Measurements from ENCODE around the gene DNAI1. TPM values are rescaled to one million over a fixed set of nuclear protein-coding genes. Genes with fewer than 3 reads are reported as not detected.
"Not testable (repeated sequence)": the region's sequence is repeated elsewhere in the genome, so short reads cannot be mapped to it uniquely, and the experiment has no call there.

Gene DNAI1
- total RNA-seq, 1 donor from 2014 or later: not detected

GRCh38 chr9:34524349-34524748 lies 65.7 kb downstream of the DNAI1 start:
- DNase-seq (no peak), ATAC-seq (ENCODE audit: low read depth) (no peak)
- no peaks in the 10 kb centered on the region for H3K36me3 Mint-ChIP-seq (ENCODE audit: low read depth)
- H3K27ac Mint-ChIP-seq: no peak overlapping the region
- H3K9me3 Mint-ChIP-seq: no peaks in the 10 kb centered on the region
- no peak overlapping the region for H3K4me3 Mint-ChIP-seq
- H3K27me3 Mint-ChIP-seq: peaks cover 22% of the 10 kb centered on the region
- ChIA-PET CTCF (no interaction called here), POLR2A (interaction anchor here (2.3 kb wide), 1 partner anchor 65 kb away, joined by 7 read pairs; the partner anchor contains the start of genes DNAI1 and FAM219A)
- intact Hi-C loops (cut with micrococcal nuclease): loop anchor here (5.0 kb wide), 1 partner anchor 192 kb away; no protein-coding TSS in a partner anchor
- no peak for TF ChIP-seq CTCF (IDR thresholded peaks at IDR 0.05)
- H3K4me1 Mint-ChIP-seq: peaks cover 9% of the 10 kb centered on the region

GRCh38 chr9:34526026-34526425 lies 67.4 kb downstream of the DNAI1 start:
- no peaks in the 10 kb centered on the region for H3K36me3 Mint-ChIP-seq (ENCODE audit: low read depth)
- H3K4me3 Mint-ChIP-seq: no peak overlapping the region
- intact Hi-C loops (cut with micrococcal nuclease): no loop called here
- peaks cover 9% of the 10 kb centered on the region for H3K4me1 Mint-ChIP-seq
- ATAC-seq (ENCODE audit: low read depth): no peak
- no peak overlapping the region for H3K27ac Mint-ChIP-seq
- ChIA-PET CTCF (no interaction called here), POLR2A (no interaction called here)
- H3K9me3 Mint-ChIP-seq: no peaks in the 10 kb centered on the region
- peaks cover 33% of the 10 kb centered on the region for H3K27me3 Mint-ChIP-seq
- no peak for DNase-seq
- TF ChIP-seq CTCF (IDR thresholded peaks at IDR 0.05): no peak

GRCh38 chr9:34532041-34532440 lies 73.4 kb downstream of the DNAI1 start:
- intact Hi-C loops (cut with micrococcal nuclease); H3K4me1 Mint-ChIP-seq; H3K9me3 Mint-ChIP-seq; CTCF ChIA-PET; ATAC-seq (ENCODE audit: low read depth); H3K4me3 Mint-ChIP-seq; H3K36me3 Mint-ChIP-seq (ENCODE audit: low read depth); H3K27ac Mint-ChIP-seq; DNase-seq; POLR2A ChIA-PET: not testable (repeated sequence)
- peaks cover 54% of the 10 kb centered on the region for H3K27me3 Mint-ChIP-seq

GRCh38 chr9:34536685-34537084 lies 78.1 kb downstream of the DNAI1 start:
- no peak for TF ChIP-seq CTCF (IDR thresholded peaks at IDR 0.05)
- ChIA-PET POLR2A (no interaction called here), CTCF (no interaction called here)
- ATAC-seq (ENCODE audit: low read depth) (no peak), DNase-seq (no peak)
- Mint-ChIP-seq H3K9me3 (no peaks in the 10 kb centered on the region), H3K4me1 (no peaks in the 10 kb centered on the region), H3K27ac (no peak overlapping the region), H3K4me3 (no peak overlapping the region), H3K36me3 (ENCODE audit: low read depth) (no peaks in the 10 kb centered on the region), H3K27me3 (peaks cover 33% of the 10 kb centered on the region)
- intact Hi-C loops (cut with micrococcal nuclease): no loop called here

GRCh38 chr9:34540827-34541226 lies 82.2 kb downstream of the DNAI1 start:
- no peak for ATAC-seq (ENCODE audit: low read depth)
- ChIA-PET CTCF (no interaction called here), POLR2A (no interaction called here)
- DNase-seq: no peak
- no peak for TF ChIP-seq CTCF (IDR thresholded peaks at IDR 0.05)
- intact Hi-C loops (cut with micrococcal nuclease): no loop called here
- H3K4me3 Mint-ChIP-seq: no peak overlapping the region
- no peaks in the 10 kb centered on the region for H3K9me3 Mint-ChIP-seq
- H3K27ac Mint-ChIP-seq: no peak overlapping the region
- H3K4me1 Mint-ChIP-seq: no peaks in the 10 kb centered on the region
- H3K36me3 Mint-ChIP-seq (ENCODE audit: low read depth): no peaks in the 10 kb centered on the region
- H3K27me3 Mint-ChIP-seq: peaks cover 10% of the 10 kb centered on the region

GRCh38 chr9:34541540-34541939 lies 82.9 kb downstream of the DNAI1 start:
- intact Hi-C loops (cut with micrococcal nuclease): no loop called here
- CTCF ChIA-PET: no interaction called here
- DNase-seq: no peak
- no peaks in the 10 kb centered on the region for H3K4me1 Mint-ChIP-seq
- H3K27ac Mint-ChIP-seq: no peak overlapping the region
- no peaks in the 10 kb centered on the region for H3K36me3 Mint-ChIP-seq (ENCODE audit: low read depth)
- H3K9me3 Mint-ChIP-seq: no peaks in the 10 kb centered on the region
- POLR2A ChIA-PET: no interaction called here
- no peak for ATAC-seq (ENCODE audit: low read depth)
- no peak for TF ChIP-seq CTCF (IDR thresholded peaks at IDR 0.05)
- peaks cover 13% of the 10 kb centered on the region for H3K27me3 Mint-ChIP-seq
- no peak overlapping the region for H3K4me3 Mint-ChIP-seq

All from activated B cell treated with CpG ODN at 0.5 μM for 24 hours (primary cell).